A549 (cell line): Measurements from ENCODE around the gene RNF186. TPM values are rescaled to one million over a fixed set of nuclear protein-coding genes. Genes with fewer than 3 reads are reported as not detected.

Source experiments
- ATAC-seq, 2 experiments: fragments of 200-7000 bp in 1 of 2; fragments of >200 bp in 1 of 2; cut with Nextera tagmentation in 1 of 2; cut with Tn5 transposase in 1 of 2; 3 replicates each; pipeline versions ENCODE4 v1.8.0 to v1.9.1; 2018 to 2020; ENCODE audit warnings: mild to moderate bottlenecking in 1 of 2, moderate library complexity in 1 of 2
- CTCF ChIA-PET: fragments of 300-600 bp; sonication (Branson Sonifier 250); formaldehyde crosslinking; extraction: SDS; loops from one replicate; lab custom pipeline; 2021; ENCODE audit warnings: antibody characterized with exemption, inconsistent platforms; lab: Yijun Ruan, JAX
- POLR2A ChIA-PET: fragments of 350-600 bp; formaldehyde crosslinking; extraction: SDS; loops from one replicate; lab custom pipeline; 2021; ENCODE audit warnings: antibody characterized with exemption, inconsistent platforms; lab: Yijun Ruan, JAX
- DNase-seq, 2 experiments: peaks; one replicate each; pipeline versions ENCODE4 v3.0.0 to v3.0.0-alpha.2; 2011 to 2016; ENCODE audit warnings: low read depth in 1 of 2, low spot score in 1 of 2
- FAIRE-seq: peaks from 2 replicates; lab custom pipeline; 2011; peaks lifted over from hg19 to GRCh38; lab: Jason Lieb, UNC
- H3K27ac ChIP-seq, 2 experiments: fragments of >200 bp; sonication (Bioruptor Twin); formaldehyde crosslinking; 3 replicates each; pipeline ENCODE4 v1.5.1; 2016 to 2017
- H3K4me1 ChIP-seq: fragments of >200 bp; sonication (Bioruptor Twin); formaldehyde crosslinking; 3 replicates; pipeline ENCODE4 v1.6.1; 2016
- H3K4me2 ChIP-seq: fragments of >200 bp; sonication (Bioruptor Twin); formaldehyde crosslinking; 3 replicates; pipeline ENCODE4 v1.6.1; 2016
- H3K4me3 ChIP-seq: fragments of >200 bp; sonication (Bioruptor Twin); formaldehyde crosslinking; 3 replicates; pipeline ENCODE4 v1.5.1; 2016
- H3K9me3 ChIP-seq: fragments of >200 bp; sonication (Bioruptor Twin); formaldehyde crosslinking; 3 replicates; pipeline ENCODE4 v1.6.1; 2016
- CTCF ChIP-seq: fragments of >200 bp; sonication (Bioruptor Twin); formaldehyde crosslinking; IDR thresholded peaks from 3 replicates; pipeline ENCODE4 v1.5.1; 2016
- E2F6 ChIP-seq: IDR thresholded peaks from 2 replicates; pipeline ENCODE4 v1.6.1; 2012; ENCODE audit warnings: low read depth, borderline replicate concordance
- EHF ChIP-seq: fragments of 250-450 bp; sonication (Bioruptor Pico); IDR thresholded peaks from 2 replicates; pipeline ENCODE4 v1.5.0; 2020; ENCODE audit warnings: mild to moderate bottlenecking
- FOSB ChIP-seq: fragments of 250-450 bp; sonication (Bioruptor Pico); IDR thresholded peaks from 2 replicates; pipeline ENCODE4 v1.5.0; 2020; ENCODE audit warnings: mild to moderate bottlenecking, moderate library complexity
- FOSL2 ChIP-seq, 2 experiments: fragments of 450-650 bp in 1 of 2; fragments of >200 bp in 1 of 2; sonication (Bioruptor Twin) in 1 of 2; formaldehyde crosslinking; IDR thresholded peaks; 2 replicates each; pipeline versions ENCODE4 v1.5.0 to v1.6.1; 2016 to 2020; ENCODE audit warnings: mild to moderate bottlenecking in 1 of 2, moderate library complexity in 1 of 2
- HDAC2 ChIP-seq: fragments of 200-600 bp; sonication (generic); IDR thresholded peaks from 2 replicates; pipeline ENCODE4 v1.6.1; 2016
- HEYL ChIP-seq: fragments of 250-450 bp; sonication (Bioruptor Pico); IDR thresholded peaks from 2 replicates; pipeline ENCODE4 v1.8.0; 2021; ENCODE audit warnings: mild to moderate bottlenecking, moderate library complexity
- HOXA7 ChIP-seq: fragments of 250-450 bp; sonication (Bioruptor Pico); IDR thresholded peaks from 2 replicates; pipeline ENCODE4 v1.5.0; 2020; ENCODE audit warnings: mild to moderate bottlenecking, moderate library complexity
- HOXB5 ChIP-seq: fragments of 250-450 bp; sonication (Bioruptor Pico); IDR thresholded peaks from 2 replicates; pipeline ENCODE4 v1.5.0; 2020; ENCODE audit warnings: mild to moderate bottlenecking, moderate library complexity
- JUN ChIP-seq, 2 experiments: fragments of >200 bp; sonication (Bioruptor Twin); formaldehyde crosslinking; IDR thresholded peaks; 2 replicates in 1 of 2; 3 replicates in 1 of 2; pipeline ENCODE4 v1.6.1; 2016 to 2017
- JUNB ChIP-seq: fragments of >200 bp; sonication (Bioruptor Twin); formaldehyde crosslinking; IDR thresholded peaks from 2 replicates; pipeline ENCODE4 v1.6.1; 2016
- KDM1A ChIP-seq: fragments of 200-600 bp; sonication (generic); IDR thresholded peaks from 2 replicates; pipeline ENCODE4 v1.6.1; 2016; ENCODE audit warnings: low read depth, mild to moderate bottlenecking
- MAFK ChIP-seq: fragments of 450-650 bp; IDR thresholded peaks from 2 replicates; pipeline ENCODE4 v1.6.1; 2014; ENCODE audit not compliant: partially characterized antibody
- MYC ChIP-seq: IDR thresholded peaks from 2 replicates; pipeline ENCODE4 v1.6.1; 2012; ENCODE audit warnings: mild to moderate bottlenecking, inconsistent platforms, low read length, improper control_type of control experiment, borderline replicate concordance
- NFE2L2 ChIP-seq: fragments of 150-350 bp; conservative IDR thresholded peaks from 2 replicates; pipeline ENCODE4 v1.6.1; 2014; ENCODE audit warnings: low read length
- NR3C1 ChIP-seq: fragments of >200 bp; sonication (Bioruptor Twin); formaldehyde crosslinking; IDR thresholded peaks from 3 replicates; pipeline ENCODE4 v1.6.1; 2017
- POLR2A ChIP-seq: IDR thresholded peaks from 2 replicates; pipeline ENCODE4 v1.6.1; 2012; ENCODE audit warnings: mild to moderate bottlenecking, low read length
- RAD21 ChIP-seq, 2 experiments: fragments of >200 bp in 1 of 2; sonication (Bioruptor Twin) in 1 of 2; formaldehyde crosslinking in 1 of 2; IDR thresholded peaks in 1 of 2; conservative IDR thresholded peaks in 1 of 2; 2 replicates in 1 of 2; 3 replicates in 1 of 2; pipeline ENCODE4 v1.6.1; 2012 to 2018; ENCODE audit warnings: inconsistent platforms in 1 of 2
- RARB ChIP-seq: fragments of 250-450 bp; sonication (Bioruptor Pico); IDR thresholded peaks from 2 replicates; pipeline ENCODE4 v1.8.0; 2021; ENCODE audit warnings: mild to moderate bottlenecking, moderate library complexity
- RCOR1 ChIP-seq: fragments of 150-350 bp; IDR thresholded peaks from 2 replicates; pipeline ENCODE4 v1.6.1; 2014; ENCODE audit warnings: antibody characterized with exemption, low read length, low read depth
- RFX5 ChIP-seq: fragments of 450-650 bp; IDR thresholded peaks from 2 replicates; pipeline ENCODE4 v1.7.1; 2014; ENCODE audit warnings: antibody characterized with exemption, mild to moderate bottlenecking, moderate library complexity
- RNF2 ChIP-seq: fragments of 200-600 bp; sonication (generic); IDR thresholded peaks from 2 replicates; pipeline ENCODE4 v1.6.1; 2016; ENCODE audit warnings: low read depth, mild to moderate bottlenecking, antibody characterized with exemption, moderate library complexity, borderline replicate concordance
- SMC3 ChIP-seq: fragments of >200 bp; sonication (Bioruptor Twin); formaldehyde crosslinking; IDR thresholded peaks from 3 replicates; pipeline ENCODE4 v1.6.1; 2018; ENCODE audit warnings: inconsistent platforms
- ZC3H11A ChIP-seq: fragments of 450-650 bp; IDR thresholded peaks from 2 replicates; pipeline ENCODE4 v1.6.1; 2014; ENCODE audit warnings: antibody characterized with exemption, mild to moderate bottlenecking
- ZFP36 ChIP-seq: fragments of 450-650 bp; IDR thresholded peaks from 2 replicates; pipeline ENCODE4 v1.6.1; 2014; ENCODE audit warnings: borderline replicate concordance; ENCODE audit not compliant: partially characterized antibody
- ZNF302 ChIP-seq: fragments of 250-450 bp; sonication (Bioruptor Pico); IDR thresholded peaks from 2 replicates; pipeline ENCODE4 v1.9.0; 2021; ENCODE audit warnings: inconsistent platforms, mild to moderate bottlenecking, moderate library complexity
- ZSCAN20 ChIP-seq: fragments of 250-450 bp; sonication (Bioruptor Pico); IDR thresholded peaks from 2 replicates; pipeline ENCODE4 v1.8.0; 2022; ENCODE audit warnings: mild to moderate bottlenecking, moderate library complexity
- WGBS: methylation state at CpG from one replicate; pipeline ENCODE4 v1.1.6; 2017; ENCODE audit errors: missing lambda C conversion rate; 5-methylcytosine and 5-hydroxymethylcytosine counted together
- polyA plus RNA-seq, 4 experiments: library from polyadenylated mRNA; depleted of rRNA in 3 of 4; stranded (reverse); fragments of >200 nt; fragmentation: RNase III in 1 of 4; extraction: RNeasy Plus Mini Kit Qiagen cat#74134 plus additional on column Dnase treatment in 1 of 4; gene quantifications; 2 replicates in 3 of 4; 3 replicates in 1 of 4; pipeline ENCODE4 v1.2.3, GENCODE V29; 2011 to 2017

RNF186 gene
- polyA plus RNA-seq, 2 of the 4 experiments (the other 2 are of a cell fraction), result not detected

DNA sequence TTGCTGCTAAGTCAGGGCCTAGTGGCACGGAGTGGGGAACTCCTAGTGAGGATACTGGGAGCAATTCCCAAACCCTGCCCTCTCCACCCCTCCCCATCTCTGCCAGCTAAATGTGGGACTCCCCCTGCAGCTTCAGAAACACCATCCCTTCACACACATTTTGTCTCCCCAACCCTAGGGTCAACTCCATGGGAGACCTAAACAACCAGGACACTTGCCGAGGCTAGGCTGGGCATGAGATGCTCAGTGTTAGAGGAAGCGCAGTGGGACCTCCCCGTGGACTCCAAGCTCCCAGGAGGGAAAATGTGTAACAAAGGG lies 1.5 kb downstream of the RNF186 start:
- FAIRE-seq (no peak), DNase-seq (no peak), ATAC-seq (no peak)
- Histone ChIP-seq H3K4me3 (no peak overlapping the region), H3K4me2 (no peak overlapping the region), H3K4me1 (no peaks in the 10 kb centered on the region), H3K9me3 (no peaks in the 10 kb centered on the region), H3K27ac (no peak overlapping the region)
- POLR2A ChIA-PET, result no interaction called here
- no peak for TF ChIP-seq CTCF
- TF ChIP-seq HDAC2, result no peak
- no peak for TF ChIP-seq HOXB5 (CRISPR knock-in tag)
- TF ChIP-seq RAD21 (conservative IDR thresholded peaks at IDR 0.05 in 1 of 2, IDR thresholded peaks at IDR 0.05 in 1 of 2), result no peak
- TF ChIP-seq KDM1A, result no peak
- TF ChIP-seq EHF, result no peak
- TF ChIP-seq JUNB, result no peak
- TF ChIP-seq RFX5, result no peak
- no peak for TF ChIP-seq RARB (CRISPR knock-in tag)
- TF ChIP-seq NFE2L2, result no peak
- no peak for TF ChIP-seq E2F6
- no peak for TF ChIP-seq FOSB (CRISPR knock-in tag)
- TF ChIP-seq RCOR1, result no peak
- TF ChIP-seq ZFP36, result no peak
- TF ChIP-seq ZSCAN20, result no peak
- no peak for TF ChIP-seq JUN (IDR thresholded peaks at IDR 0.05)
- no peak for TF ChIP-seq MAFK
- TF ChIP-seq NR3C1, result no peak
- no peak for TF ChIP-seq HEYL (CRISPR knock-in tag)
- no peak for TF ChIP-seq HOXA7 (CRISPR knock-in tag)
- WGBS, result 70% methylated on average over 4 of the region's 4 CpGs
- CTCF ChIA-PET, result no interaction called here

DNA sequence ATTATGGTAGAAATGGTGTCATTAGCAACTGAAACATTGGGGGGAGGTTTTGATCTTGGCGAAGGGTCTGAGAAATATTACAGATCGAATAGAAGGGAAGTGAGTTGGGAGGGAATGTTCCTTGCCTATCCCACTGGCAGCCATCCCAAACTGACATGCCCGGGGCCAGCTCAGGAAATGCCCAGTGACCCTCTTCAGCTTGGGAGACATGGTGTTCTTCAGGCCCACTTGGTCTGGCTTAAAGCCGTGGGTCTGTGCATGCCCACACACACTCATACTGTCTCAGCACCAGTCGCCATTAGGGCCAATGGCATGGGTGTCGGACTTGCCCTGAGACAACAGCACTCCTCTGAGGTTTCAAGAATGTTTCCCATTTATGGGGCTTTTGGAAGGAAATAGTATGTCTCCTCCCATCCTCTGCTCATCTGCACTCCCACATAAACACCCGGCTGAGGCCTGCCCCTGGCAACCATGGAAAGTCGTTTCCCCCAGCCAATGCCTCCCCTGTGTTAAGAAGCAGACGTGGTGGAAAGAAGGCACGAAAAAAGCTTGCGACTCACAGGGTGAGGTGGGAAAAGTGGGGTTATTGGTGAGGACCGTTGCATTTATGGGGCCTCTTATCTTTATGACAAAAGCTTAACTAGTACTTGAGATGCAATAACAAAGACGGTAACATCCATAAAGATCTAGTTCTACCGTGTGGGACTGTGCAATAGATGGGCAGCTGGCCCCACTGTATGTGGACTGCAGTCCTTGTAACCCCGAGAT lies 2.0 kb downstream of the RNF186 start:
- POLR2A ChIA-PET, result no interaction called here
- Histone ChIP-seq H3K4me1 (no peaks in the 10 kb centered on the region), H3K4me3 (no peak overlapping the region), H3K4me2 (no peak overlapping the region), H3K27ac (no peak overlapping the region), H3K9me3 (no peaks in the 10 kb centered on the region)
- DNase-seq, result no peak
- CTCF ChIA-PET, result no interaction called here
- no peak for ATAC-seq
- TF ChIP-seq RFX5 (no peak), ZC3H11A (no peak)
- FAIRE-seq, result no peak
- WGBS, result 54% methylated on average over 15 of the region's 15 CpGs

DNA sequence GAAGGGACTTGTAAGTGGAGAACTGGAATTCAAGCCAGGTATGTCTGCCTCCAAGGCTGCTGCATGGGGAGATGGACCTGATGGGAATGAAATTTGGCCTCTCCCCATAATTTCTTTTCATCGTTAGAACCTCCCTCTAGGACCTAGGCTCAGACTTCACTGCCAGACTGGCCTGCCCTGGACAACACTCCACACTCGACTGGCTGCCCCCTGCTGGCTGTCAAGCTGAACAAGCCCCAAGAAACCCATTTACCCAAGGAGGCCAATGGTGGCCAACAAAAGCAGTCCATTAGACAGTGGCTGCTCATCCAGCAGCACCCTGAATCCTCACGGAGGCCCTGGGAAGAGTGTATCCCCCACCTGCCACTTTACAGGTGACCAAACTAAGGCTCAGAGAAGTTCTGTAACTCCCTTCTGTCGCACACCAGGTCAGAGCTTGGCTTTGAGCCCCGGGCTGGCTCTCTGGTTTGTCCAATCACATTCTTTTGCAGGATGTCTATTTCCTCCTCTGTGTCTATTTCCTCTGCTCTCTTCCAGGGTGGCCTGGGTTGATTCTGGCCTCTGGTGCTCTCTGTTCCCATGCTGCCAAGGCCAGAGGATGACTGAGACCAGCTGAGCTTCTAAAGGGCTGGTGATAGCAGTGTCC lies 3.8 kb downstream of the RNF186 start:
- Histone ChIP-seq H3K27ac (no peak overlapping the region), H3K4me2 (no peak overlapping the region), H3K9me3 (no peaks in the 10 kb centered on the region), H3K4me3 (no peak overlapping the region), H3K4me1 (no peaks in the 10 kb centered on the region)
- DNase-seq (peak; percentile 24 to 49), FAIRE-seq (no peak), ATAC-seq (peak; percentile 67 to 89; a peak in 4 of 6 replicates)
- POLR2A ChIA-PET, result no interaction called here
- CTCF ChIA-PET, result no interaction called here
- 31% methylated on average over 5 of the region's 5 CpGs for WGBS
- TF ChIP-seq MYC (no peak), POLR2A (no peak), RNF2 (no peak), ZC3H11A (no peak), SMC3 (0 out of 3 replicates have a peak, but pooled peaks have one; percentile 24), CTCF (peak; percentile 41), RAD21 (conservative IDR thresholded peaks at IDR 0.05 in 1 of 2, IDR thresholded peaks at IDR 0.05 in 1 of 2) (peak in 1 of 2 experiments; percentile 38; a peak in 2 of 5 replicates), ZNF302 (CRISPR knock-in tag) (no peak), HDAC2 (no peak), FOSL2 (IDR thresholded peaks at IDR 0.05) (no peak), FOSL2 (CRISPR knock-in tag; IDR thresholded peaks at IDR 0.05) (no peak)
